Measurements from ENCODE around the gene TMEM238.
"Not testable (repeated sequence)": the region's sequence is repeated elsewhere in the genome, so short reads cannot be mapped to it uniquely, and the experiment has no call there.

TMEM238 gene

GRCh38 chr19:55406826-55407549, 22.9 kb upstream of the TMEM238 start:
- peak overlapping the region; percentile 97 for H3K4me3 ChIP-seq
- TF ChIP-seq EZH2 (IDR thresholded peaks at IDR 0.05) (no peak), FOXP2 (optimal IDR thresholded peaks at IDR 0.05; ENCODE audit: control extremely low read depth, extremely low read length, insufficient read depth) (no peak), POLR2AphosphoS5 (IDR thresholded peaks at IDR 0.05; ENCODE audit: borderline replicate concordance, low read depth, low read length) (no peak)
- H3K9me3 ChIP-seq (ENCODE audit: low read depth, low read length) = no peaks in the 10 kb centered on the region
- H3K36me3 ChIP-seq (ENCODE audit: insufficient read depth, low read length) = peaks cover 44% of the 10 kb centered on the region
- peak overlapping the region; percentile 99 for H3K9ac ChIP-seq (ENCODE audit: insufficient read length)
- no peak for DNase-seq (ENCODE audit: low read depth, low spot score)
- peak overlapping the region; percentile 100 for H3K27ac ChIP-seq

- H3K9me3 ChIP-seq (ENCODE audit: low read depth, low read length) = no peaks in the 10 kb centered on the region
- peak overlapping the region; percentile 97 for H3K4me3 ChIP-seq
- H3K36me3 ChIP-seq (ENCODE audit: insufficient read depth, low read length) = peaks cover 50% of the 10 kb centered on the region
- DNase-seq (ENCODE audit: low read depth, low spot score) = no peak
- no peak overlapping the region for H3K27ac ChIP-seq
- peak overlapping the region; percentile 99 for H3K9ac ChIP-seq (ENCODE audit: insufficient read length)
- no peak for TF ChIP-seq EZH2 (IDR thresholded peaks at IDR 0.05)
- no peak for TF ChIP-seq FOXP2 (optimal IDR thresholded peaks at IDR 0.05; ENCODE audit: control extremely low read depth, extremely low read length, insufficient read depth)
- TF ChIP-seq POLR2AphosphoS5 (IDR thresholded peaks at IDR 0.05; ENCODE audit: borderline replicate concordance, low read depth, low read length) = no peak; the same call in 1 of the 2 replicates
Observed at GRCh38 chr19:55406091-55406825, 22.2 kb upstream of the TMEM238 start.

DNA sequence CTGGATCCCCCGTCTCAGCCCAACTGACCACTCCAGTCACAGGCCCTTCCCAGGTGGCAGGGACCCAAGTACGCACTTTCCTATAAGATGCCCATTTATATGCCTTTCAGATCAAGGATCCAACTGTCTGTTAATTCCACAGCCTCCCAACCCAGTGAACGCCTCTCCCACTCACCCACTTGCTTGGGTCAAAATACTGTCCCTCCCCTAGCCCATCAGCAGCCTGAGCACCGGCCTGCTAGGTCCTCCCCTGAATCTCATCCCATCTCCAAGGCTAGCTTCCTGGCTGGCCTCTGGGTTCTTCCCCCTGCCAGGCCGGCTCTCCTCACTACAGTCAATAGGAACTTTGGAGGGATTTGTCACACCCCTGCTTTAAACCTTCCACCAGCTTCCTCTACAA, 21.5 kb upstream of the TMEM238 start:
- Histone ChIP-seq H3K9me3 (ENCODE audit: low read depth, low read length) (no peaks in the 10 kb centered on the region), H3K4me3 (peak overlapping the region; percentile 97), H3K27ac (no peak overlapping the region), H3K36me3 (ENCODE audit: insufficient read depth, low read length) (peaks cover 54% of the 10 kb centered on the region), H3K9ac (ENCODE audit: insufficient read length) (peak overlapping the region; percentile 99)
- DNase-seq (ENCODE audit: low read depth, low spot score) = no peak
- TF ChIP-seq POLR2AphosphoS5 (IDR thresholded peaks at IDR 0.05; ENCODE audit: borderline replicate concordance, low read depth, low read length) (peak; percentile 35; the same call in 1 of the 2 replicates), FOXP2 (optimal IDR thresholded peaks at IDR 0.05; ENCODE audit: control extremely low read depth, extremely low read length, insufficient read depth) (no peak), EZH2 (IDR thresholded peaks at IDR 0.05) (no peak)

- Histone ChIP-seq H3K4me3 (no peak overlapping the region), H3K27ac (peak overlapping the region; percentile 68; the same call in 1 of the 2 replicates), H3K36me3 (ENCODE audit: insufficient read depth, low read length) (peaks cover 58% of the 10 kb centered on the region), H3K9me3 (ENCODE audit: low read depth, low read length) (no peaks in the 10 kb centered on the region), H3K9ac (ENCODE audit: insufficient read length) (no peak overlapping the region)
- no peak for DNase-seq (ENCODE audit: low read depth, low spot score)
- TF ChIP-seq POLR2AphosphoS5 (IDR thresholded peaks at IDR 0.05; ENCODE audit: borderline replicate concordance, low read depth, low read length) (no peak), FOXP2 (optimal IDR thresholded peaks at IDR 0.05; ENCODE audit: control extremely low read depth, extremely low read length, insufficient read depth) (no peak), EZH2 (IDR thresholded peaks at IDR 0.05) (no peak)
Observed at GRCh38 chr19:55402509-55402908, 18.4 kb upstream of the TMEM238 start.

GRCh38 chr19:55401390-55401789, 17.3 kb upstream of the TMEM238 start:
- peaks cover 53% of the 10 kb centered on the region for H3K36me3 ChIP-seq (ENCODE audit: insufficient read depth, low read length)
- DNase-seq (ENCODE audit: low read depth, low spot score); H3K27ac ChIP-seq; H3K4me3 ChIP-seq; H3K9ac ChIP-seq (ENCODE audit: insufficient read length); H3K9me3 ChIP-seq (ENCODE audit: low read depth, low read length): not testable (repeated sequence)

DNA sequence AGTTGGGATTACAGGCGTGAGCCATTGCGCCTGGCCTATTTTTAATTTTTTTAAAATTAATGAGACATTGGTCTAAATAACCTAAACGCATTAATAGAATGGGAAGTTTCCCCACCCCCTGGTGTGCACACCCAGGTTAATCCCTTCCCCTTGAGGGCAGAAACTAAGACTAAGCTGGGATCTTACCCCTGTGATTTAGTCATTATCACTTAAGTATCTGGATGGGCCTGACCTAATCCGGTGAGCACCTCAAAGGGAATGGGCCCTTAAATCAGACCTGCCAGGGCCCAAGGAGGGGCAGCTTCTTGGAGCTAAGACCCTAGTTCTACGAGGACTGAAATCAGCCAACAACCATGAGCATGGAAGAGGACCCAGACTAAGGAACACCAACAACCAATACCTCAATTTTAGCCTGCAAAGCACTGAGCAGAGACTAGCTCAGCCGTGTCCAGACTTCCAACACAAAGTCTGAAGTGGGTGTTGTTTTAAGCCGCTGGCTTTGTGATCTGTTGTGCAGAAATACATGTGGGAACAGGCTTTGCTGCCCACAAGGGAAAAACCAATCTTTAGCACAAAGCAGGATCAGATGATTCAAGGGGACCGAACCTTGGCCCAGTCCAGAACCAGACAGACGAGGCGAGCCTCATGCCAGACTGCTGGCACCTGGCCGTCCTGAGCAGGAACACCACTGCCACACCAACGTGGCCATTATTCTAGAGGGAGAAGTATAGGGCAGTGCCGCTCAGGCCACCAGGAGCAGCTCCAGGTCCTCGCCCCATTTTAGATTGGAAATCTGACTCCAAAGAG, 16.4 kb upstream of the TMEM238 start:
- H3K36me3 ChIP-seq (ENCODE audit: insufficient read depth, low read length) = peaks cover 44% of the 10 kb centered on the region
- peak overlapping the region; percentile 83 for H3K27ac ChIP-seq
- H3K4me3 ChIP-seq = no peak overlapping the region
- TF ChIP-seq EZH2 (IDR thresholded peaks at IDR 0.05) = no peak
- no peak; the same call in 1 of the 2 replicates for TF ChIP-seq POLR2AphosphoS5 (IDR thresholded peaks at IDR 0.05; ENCODE audit: borderline replicate concordance, low read depth, low read length)
- no peak for TF ChIP-seq FOXP2 (optimal IDR thresholded peaks at IDR 0.05; ENCODE audit: control extremely low read depth, extremely low read length, insufficient read depth)
- no peak overlapping the region for H3K9ac ChIP-seq (ENCODE audit: insufficient read length)
- no peak for DNase-seq (ENCODE audit: low read depth, low spot score)
- H3K9me3 ChIP-seq (ENCODE audit: low read depth, low read length) = no peaks in the 10 kb centered on the region

GRCh38 chr19:55398200-55398925, 14.3 kb upstream of the TMEM238 start:
- TF ChIP-seq EZH2 (IDR thresholded peaks at IDR 0.05) (no peak), POLR2AphosphoS5 (IDR thresholded peaks at IDR 0.05; ENCODE audit: borderline replicate concordance, low read depth, low read length) (no peak), FOXP2 (optimal IDR thresholded peaks at IDR 0.05; ENCODE audit: control extremely low read depth, extremely low read length, insufficient read depth) (no peak)
- no peak overlapping the region for H3K9ac ChIP-seq (ENCODE audit: insufficient read length)
- 0 out of 2 replicates have a peak overlapping the region, but pooled peaks have one; percentile 46 for H3K27ac ChIP-seq
- peaks cover 28% of the 10 kb centered on the region for H3K36me3 ChIP-seq (ENCODE audit: insufficient read depth, low read length)
- H3K4me3 ChIP-seq = no peak overlapping the region
- H3K9me3 ChIP-seq (ENCODE audit: low read depth, low read length) = no peaks in the 10 kb centered on the region
- no peak for DNase-seq (ENCODE audit: low read depth, low spot score)
